ENCODE results near the gene ST7.

The ST7 gene

DNA sequence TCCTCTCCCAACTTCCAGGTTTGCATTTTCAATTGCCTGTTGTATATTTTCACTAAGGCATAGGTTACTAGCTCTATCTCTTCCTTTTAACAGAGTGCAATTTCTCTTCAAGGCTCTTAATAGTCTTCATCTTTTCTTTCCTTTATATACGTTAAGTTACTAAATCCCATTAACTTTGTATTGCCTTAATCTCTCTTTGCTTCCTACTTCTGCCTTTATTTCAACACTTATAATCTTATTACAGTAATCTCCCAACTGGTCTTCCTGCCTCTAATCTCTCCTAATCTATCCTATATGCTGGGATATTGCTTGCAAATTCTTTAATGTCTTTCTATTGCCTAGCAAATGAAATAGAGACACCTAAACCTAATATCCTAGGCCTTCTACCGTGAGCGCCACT, 26.1 kb downstream of the ST7 start:
- DNase-seq: no peak

DNA sequence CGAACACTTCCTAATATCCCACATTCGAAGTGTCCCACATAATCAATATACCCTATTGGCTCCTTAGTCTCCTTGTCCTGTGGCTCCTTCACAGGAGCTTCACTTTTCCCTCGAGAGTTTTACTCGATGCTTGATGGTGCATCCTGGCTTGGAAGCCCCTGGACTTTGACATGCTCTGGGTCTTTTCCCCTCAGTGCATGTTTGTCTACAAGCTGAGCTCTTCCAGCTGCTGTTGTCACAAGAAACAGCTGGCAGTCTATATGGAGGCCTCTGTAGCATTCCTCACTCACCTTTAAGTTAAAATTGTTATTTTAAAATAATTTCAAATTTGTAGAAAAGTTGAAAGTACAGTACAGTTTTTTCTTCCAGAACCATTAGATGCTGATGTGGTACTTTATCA, 27.1 kb downstream of the ST7 start:
- no peak for DNase-seq

DNA sequence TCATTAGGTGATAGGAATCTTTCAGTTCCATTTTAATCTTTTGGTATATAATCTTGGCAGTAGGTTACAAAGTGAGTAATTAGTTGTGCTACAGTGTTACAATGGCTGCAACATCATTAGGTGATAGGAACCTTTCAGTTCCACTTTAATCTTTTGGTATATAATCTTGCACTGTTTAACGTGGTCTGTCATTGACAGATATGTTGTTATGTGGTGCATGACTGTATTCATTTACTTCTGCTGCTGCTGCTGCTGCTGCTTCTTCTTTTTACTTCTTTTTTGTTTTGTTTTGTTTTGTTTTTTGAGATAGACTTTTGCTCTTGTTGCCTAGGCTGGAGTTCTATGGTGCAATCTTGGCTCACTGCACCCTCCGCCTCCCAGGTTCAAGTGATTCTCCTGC, 28.6 kb downstream of the ST7 start:
- DNase-seq: peak in 3 of 4 experiments; percentile 14 to 43 (median 26)

GRCh38 chr7:116984511-116984910, 31.2 kb downstream of the ST7 start:
- DNase-seq: no peak

- peak in 2 of 4 experiments; percentile 59 to 70 for DNase-seq
These were observed 31.6 kb downstream of the ST7 start for GRCh38 chr7:116984917-116985316.

GRCh38 chr7:116985575-116985974, 32.3 kb downstream of the ST7 start:
- no peak for DNase-seq

DNA sequence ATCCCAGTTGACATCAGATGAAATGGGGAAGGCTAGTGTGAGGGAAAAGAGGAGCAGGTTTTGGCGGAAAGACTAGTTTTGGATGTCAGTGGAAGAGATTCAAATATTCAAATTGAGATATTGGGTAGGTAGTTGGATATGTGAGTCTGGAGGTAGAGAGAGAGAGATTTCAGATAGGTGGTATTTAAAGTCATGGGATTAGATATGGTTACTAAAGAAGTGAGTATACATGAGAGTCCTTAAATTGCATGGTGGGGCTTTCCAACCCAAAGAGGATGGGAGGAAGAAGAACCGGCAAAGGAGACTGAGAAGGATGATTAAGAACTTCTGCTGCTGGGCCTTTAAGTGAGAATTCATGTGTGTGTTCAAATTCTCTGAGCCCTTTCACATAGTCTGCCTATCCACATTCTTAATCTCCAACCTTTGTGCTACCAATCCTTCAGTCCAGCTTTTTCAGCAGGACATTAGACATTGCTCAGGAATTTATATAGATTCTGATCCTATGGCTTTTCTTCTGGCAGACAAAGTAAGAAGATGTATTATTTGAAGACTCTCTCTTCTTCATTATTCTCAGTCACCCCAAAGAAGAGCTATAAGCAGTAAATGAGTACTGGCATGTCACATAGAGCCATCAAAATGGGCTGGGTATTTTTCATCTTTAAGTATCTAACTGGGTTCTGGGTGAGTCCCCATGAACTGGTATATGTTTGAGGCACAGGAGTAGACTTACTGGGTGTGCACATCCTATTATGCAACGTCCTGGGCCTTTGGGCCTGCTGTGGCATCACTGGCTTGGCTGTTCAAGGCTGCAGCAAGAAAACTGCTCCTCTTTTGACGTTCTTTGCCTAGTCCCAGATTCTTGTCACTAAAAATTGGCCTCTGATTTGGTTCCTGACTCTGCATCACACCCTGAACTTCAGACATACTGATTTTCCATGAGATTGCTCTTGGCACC, 33.6 kb downstream of the ST7 start:
- no peak for DNase-seq

DNA sequence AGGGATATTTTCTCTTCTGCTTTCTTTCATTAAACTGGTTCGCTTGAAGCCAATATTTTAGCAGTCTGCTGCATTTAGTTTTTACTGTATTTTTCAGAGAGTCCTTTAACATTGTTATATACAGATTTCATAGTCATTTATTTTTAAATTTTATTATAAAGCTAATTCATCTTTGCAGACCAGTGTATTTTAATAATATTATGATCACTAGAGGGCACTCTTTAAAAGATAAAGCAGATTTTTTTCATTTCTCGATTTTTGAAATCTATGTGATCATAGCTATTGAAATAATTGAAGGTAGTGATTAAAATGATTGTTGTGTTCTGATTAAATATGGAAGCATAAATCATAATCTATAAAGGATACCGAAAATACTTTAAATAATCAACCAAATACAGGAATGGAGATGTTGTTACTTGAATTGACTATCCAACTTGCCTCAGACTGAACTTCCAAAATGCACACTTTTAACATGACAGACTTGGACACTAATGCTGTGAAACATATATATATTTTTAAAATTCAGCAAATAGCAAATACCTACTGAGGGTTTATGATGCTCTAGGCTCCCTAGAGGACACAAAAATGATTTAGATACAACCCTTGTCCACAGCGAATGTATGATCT, 35.2 kb downstream of the ST7 start:
- DNase-seq: peak in 2 of 4 experiments; percentile 27 to 63

DNA sequence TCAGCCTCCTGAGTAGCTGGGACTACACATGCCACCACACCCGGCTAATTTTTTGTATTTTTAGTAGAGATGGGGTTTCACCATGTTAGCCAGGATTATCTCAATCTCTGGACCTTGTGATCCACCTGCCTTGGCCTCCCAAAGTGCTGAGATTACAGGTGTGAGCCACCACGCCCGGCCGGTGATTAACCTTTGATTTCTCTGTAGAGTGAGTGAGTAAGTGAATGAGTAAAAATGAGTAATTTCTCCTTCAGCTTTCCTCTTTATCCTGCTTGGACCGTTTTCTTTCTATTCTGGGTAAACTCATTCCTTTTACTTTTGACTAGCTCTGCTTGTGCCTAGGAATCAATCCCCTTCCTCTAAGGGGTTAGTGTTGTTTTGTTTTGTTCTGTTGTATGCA, 36.8 kb downstream of the ST7 start:
- no peak for DNase-seq

GRCh38 chr7:116991233-116991632, 37.9 kb downstream of the ST7 start:
- no peak for DNase-seq

DNA sequence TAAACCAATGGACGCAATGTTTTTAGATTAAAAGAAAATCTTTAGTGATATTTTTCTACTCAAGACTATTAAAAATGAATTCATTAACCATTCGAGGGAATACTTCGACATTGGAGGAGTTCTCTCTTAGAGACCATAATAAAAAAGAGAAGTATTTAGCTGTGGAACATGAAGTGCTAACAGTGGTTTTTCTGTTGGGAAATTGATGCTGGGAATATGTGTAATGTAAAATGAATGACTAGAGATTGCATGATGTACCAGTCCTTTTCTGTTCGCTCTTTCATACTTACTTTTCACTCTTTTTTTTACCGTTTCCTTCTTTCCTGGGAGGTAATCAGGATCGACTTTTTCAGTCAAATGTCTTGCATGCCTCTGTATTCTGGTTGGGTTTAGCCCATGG, 41.3 kb downstream of the ST7 start:
- DNase-seq: peak in 1 of 4 experiments; percentile 37

DNA sequence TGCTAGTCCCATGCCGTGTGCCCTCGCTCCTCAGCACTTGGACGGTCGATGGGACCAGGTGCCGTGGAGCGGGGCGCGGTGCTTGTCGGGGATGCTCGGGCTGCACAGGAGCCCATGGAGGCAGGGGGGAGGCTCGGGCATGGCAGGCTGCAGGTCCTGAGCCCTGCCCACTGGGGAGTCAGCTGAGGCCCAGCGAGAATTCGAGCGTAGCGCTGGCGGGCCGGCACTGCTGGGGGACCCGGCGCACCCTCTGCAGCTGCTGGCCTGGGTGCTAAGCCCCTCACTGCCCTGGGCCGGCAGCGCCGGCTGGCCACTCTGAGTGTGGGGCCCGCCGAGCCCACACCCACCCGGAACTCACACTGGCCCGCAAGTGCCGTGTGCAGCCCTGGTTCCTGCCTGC, 44.7 kb downstream of the ST7 start:
- DNase-seq: no peak

DNA sequence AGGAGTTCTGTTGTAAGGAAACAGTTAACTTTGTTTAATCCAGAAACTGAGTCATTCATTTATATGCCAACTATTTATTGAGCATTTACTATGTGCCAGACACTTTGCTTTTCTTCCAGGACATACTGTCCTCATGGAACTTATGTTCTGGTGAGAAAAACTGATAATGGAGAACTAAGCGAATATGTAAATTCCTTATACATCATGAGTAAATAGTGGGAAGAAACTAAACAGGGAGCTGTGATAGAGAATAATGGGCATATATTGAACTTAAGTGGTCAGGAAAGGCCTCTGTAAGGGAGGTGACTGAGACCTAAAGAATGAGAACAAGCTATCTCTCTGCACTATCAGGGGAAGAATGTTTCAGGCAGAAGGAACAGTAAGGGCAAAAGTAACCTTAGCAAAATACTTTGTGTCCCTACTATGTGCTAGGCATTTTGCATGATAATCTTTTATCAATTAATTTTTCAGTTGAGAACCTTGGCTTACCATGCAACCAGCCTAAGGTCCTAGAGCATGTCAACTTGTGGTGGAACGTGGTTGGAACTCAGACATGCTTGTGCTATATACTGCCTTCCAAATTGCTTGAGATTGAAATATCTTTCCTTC, 45.4 kb downstream of the ST7 start:
- no peak for DNase-seq

DNA sequence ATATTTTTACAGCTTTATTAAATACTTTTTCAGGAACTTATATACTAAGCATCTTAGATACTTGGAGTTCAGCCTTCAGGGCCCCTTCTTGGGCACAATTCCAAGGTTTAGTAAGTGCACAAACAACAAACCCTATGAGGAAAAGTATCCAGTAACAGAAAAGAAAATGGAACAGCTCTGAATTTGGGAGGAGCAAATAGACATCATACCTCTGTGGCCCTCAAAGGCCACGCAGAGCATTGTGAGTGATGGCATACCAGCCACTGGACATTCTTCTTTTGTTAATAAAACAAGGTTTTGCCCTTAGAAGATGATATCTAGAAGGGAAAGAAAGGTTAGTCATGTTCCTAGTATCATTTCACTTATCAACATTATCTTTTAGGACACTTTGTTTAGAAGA, 46.0 kb downstream of the ST7 start:
- no peak for DNase-seq

- no peak for DNase-seq
These were observed 48.0 kb downstream of the ST7 start for GRCh38 chr7:117001283-117001682.

- no peak for DNase-seq
These were observed 51.6 kb downstream of the ST7 start for GRCh38 chr7:117004899-117005298.

GRCh38 chr7:117005449-117005848, 52.1 kb downstream of the ST7 start:
- no peak for DNase-seq

DNA sequence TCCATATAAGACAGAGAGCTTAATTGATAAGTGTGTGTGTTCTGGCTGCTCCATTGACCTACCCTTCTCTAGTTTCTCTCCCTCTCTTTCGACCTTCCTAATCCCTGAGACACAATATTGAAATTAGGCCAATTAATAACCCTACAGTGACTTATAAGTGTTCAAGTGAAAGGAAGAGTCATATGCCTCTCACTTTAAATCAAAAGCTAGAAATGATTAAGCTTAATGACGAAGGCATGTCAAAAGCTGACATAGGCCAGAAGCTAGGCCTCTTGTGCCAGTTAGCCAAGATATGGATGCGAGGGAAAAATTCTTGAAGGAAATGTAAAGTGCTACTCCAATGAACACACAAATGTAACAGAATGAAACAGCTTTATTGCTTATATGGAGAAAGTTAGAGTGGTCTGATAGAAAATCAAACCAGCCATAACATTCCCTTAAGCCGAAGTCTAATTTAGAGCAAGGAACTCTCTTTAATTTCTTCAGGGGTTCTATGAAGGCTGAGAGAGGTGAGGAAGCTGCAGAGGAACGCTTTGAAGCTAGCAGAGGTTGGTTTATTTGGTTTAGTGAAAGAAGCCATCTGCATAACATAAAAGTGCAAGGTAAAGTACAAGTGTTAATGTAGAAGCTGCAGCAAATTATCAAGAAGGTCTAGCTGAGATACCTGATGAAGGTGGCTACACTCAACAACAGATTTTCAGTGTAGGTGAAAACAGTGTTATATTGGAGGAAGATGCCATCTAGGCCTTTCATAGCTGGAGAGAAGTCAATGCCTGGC, 53.8 kb downstream of the ST7 start:
- DNase-seq: no peak

DNA sequence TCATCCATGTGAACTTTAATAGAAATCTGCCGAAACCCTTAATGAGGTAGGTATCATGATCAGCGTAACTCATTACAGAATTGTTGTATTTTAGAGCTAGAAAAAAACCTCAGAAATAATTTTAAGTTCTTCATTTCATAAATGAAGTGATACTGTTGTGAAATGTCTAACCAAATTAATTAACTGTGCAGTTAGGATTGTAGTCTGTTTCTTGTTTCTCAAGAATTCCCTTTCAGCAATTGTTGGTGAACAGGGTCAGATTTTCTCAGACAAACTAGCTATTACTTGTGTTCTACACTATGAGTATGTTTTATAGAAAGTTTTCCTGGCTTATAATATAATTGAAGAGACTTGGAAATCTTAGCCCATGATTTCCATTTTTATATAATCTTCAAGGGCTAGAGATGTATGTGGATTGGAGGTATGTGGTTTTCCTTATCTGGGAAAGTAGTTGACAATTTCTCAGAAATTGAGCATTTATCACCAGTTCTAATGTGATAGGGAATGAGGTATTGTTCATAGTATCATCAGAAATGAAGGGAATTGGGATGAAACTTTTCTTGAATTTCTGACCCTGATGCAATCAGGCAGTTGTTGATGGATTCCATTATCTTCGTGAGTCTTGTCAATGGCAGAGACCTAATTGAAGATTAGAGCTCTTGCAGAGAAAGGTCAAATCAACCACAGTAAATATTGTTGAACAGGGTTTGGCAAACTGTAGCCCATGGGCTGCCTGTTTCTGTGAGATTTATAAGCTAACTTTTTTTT, 55.0 kb downstream of the ST7 start:
- no peak for DNase-seq

GRCh38 chr7:117008886-117009531, 55.7 kb downstream of the ST7 start:
- peak; percentile 19 to 59 (median 42) for DNase-seq

DNA sequence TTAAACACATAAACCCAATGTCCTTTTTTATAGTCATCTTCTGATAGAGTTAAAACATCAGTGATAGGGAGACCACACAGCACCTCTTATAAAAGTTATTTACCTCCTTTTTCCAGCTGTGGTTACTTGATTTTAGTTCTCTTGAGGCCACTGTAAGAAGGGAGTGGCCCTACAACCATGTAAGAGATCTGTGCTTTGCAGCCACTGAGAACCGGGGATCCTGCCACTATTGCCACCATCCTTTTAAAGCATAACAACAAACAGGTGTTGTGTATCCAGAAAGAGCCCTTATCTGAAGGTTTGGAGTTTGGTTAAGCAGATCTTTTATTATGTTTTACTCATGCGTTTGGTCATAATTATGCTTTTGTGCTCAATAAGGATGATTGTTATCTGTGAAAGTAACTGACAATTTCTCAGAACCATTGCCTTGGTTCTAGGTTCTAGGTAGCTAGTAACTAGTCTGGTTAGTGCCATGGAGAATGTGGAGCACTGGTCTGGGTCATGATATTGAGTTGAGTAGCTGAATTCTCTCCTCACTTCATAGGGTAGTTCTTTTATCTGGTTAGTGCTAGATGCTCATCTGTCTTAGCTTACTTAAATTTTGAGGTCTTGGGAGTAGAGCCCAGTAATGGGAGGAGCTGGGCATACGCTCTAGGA, 56.5 kb downstream of the ST7 start:
- DNase-seq: no peak
